Hair follicular keratinocyte (primary cell): ENCODE results near the gene IFNA13. TPM values are rescaled to one million over a fixed set of nuclear protein-coding genes. Genes with fewer than 3 reads are reported as not detected.

ENCODE experiments used
- total RNA-seq: library from RNA; depleted of rRNA; stranded (reverse); fragments of >200 nt; gene quantifications from 2 replicates; pipeline ENCODE4 v1.2.3, GENCODE V29; 2015

The IFNA13 gene
- not detected in 2 replicates for total RNA-seq

GRCh38 chr9:21367957-21368356 lies at the start of gene IFNA13:
Gene IFNA13, minus strand, starts transcription at chr9:21368057. Its CDS starts 47 bp downstream, at chr9:21368010.

GRCh38 chr9:21408817-21409216 lies 41.0 kb upstream of the IFNA13 start, which contains the start of gene IFNA8:
Gene IFNA8, plus strand, starts transcription at chr9:21409117. Its CDS starts 60 bp downstream, at chr9:21409177.

GRCh38 chr9:21385131-21385670 lies 17.3 kb upstream of the IFNA13 start, which contains the start of gene IFNA2:
Gene IFNA2, minus strand, starts transcription at chr9:21385398. Its CDS starts 69 bp downstream, at chr9:21385329.

GRCh38 chr9:21350787-21351186 lies 17.1 kb downstream of the IFNA13 start, which contains the start of gene IFNA6:
Gene IFNA6, minus strand, starts transcription at chr9:21350887. Its CDS starts 0 bp downstream, at chr9:21350887.

GRCh38 chr9:21334701-21335632 lies 32.9 kb downstream of the IFNA13 start, which contains the start of gene KLHL9:
Gene KLHL9, minus strand, starts transcription at chr9:21335404. Its CDS starts 545 bp downstream, at chr9:21334859.

Other genes with a start within 250 kb of the IFNA13 start
- gene IFNW1, start 226.2 kb downstream of the IFNA13 start, total RNA-seq: not detected in 2 replicates
- not detected in 2 replicates for gene IFNA21, start 201.4 kb downstream of the IFNA13 start, total RNA-seq
- not detected in 2 replicates for gene IFNA4, start 180.5 kb downstream of the IFNA13 start, total RNA-seq
- gene IFNA7, start 165.9 kb downstream of the IFNA13 start, total RNA-seq: not detected in 2 replicates
- not detected in 2 replicates for gene IFNA10, start 160.9 kb downstream of the IFNA13 start, total RNA-seq
- gene IFNA16, start 150.7 kb downstream of the IFNA13 start, total RNA-seq: not detected in 2 replicates
- gene IFNA17, start 139.8 kb downstream of the IFNA13 start, total RNA-seq: not detected in 2 replicates
- gene IFNA14, start 128.1 kb downstream of the IFNA13 start, total RNA-seq: not detected in 2 replicates
- not detected in 2 replicates for gene IFNA5, start 62.7 kb downstream of the IFNA13 start, total RNA-seq
- 12.5 and 13.8 TPM in 2 replicates for gene KLHL9, start 32.7 kb downstream of the IFNA13 start, total RNA-seq
- not detected in 2 replicates for gene IFNA6, start 17.2 kb downstream of the IFNA13 start, total RNA-seq
- gene IFNA2, start 17.3 kb upstream of the IFNA13 start, total RNA-seq: not detected in 2 replicates
- gene IFNA8, start 41.1 kb upstream of the IFNA13 start, total RNA-seq: not detected in 2 replicates
- not detected in 2 replicates for gene IFNA1, start 72.4 kb upstream of the IFNA13 start, total RNA-seq
- 0.76 and 2.3 TPM in 2 replicates for gene IFNE, start 114.3 kb upstream of the IFNA13 start, total RNA-seq